Measurements from ENCODE around the gene CDH23. TPM values are rescaled to one million over a fixed set of nuclear protein-coding genes. Genes with fewer than 3 reads are reported as not detected.

The CDH23 gene
- total and polyA plus RNA-seq, 2 of the 8 experiments (the other 6 are each of a cell fraction or from before 2014, with no cell fraction given), result 1.9 to 4.9 TPM

GRCh38 chr10:71595649-71596048, 198.9 kb downstream of the CDH23 start (continued):
- TF ChIP-seq HDAC6 (IDR thresholded peaks at IDR 0.05; ENCODE audit: low read depth, low read length) (no peak), CEBPB (IDR thresholded peaks at IDR 0.05; ENCODE audit: low read depth, low read length) (no peak), RNF2 (IDR thresholded peaks at IDR 0.05; ENCODE audit: borderline replicate concordance, low read depth, low read length, missing control alignments, poor library complexity, severe bottlenecking) (no peak)
